Measurements from ENCODE around the gene NCAM2.

NCAM2 gene

GRCh38 chr21:20997636-20998455 is at the start of gene NCAM2:
Gene NCAM2, plus strand, starts transcription at chr21:20998409.
- Histone ChIP-seq H3K9me3 (ENCODE audit: control insufficient read depth, low read depth, low read length) (no peaks in the 10 kb centered on the region), H3K4me3 (ENCODE audit: low read length) (peak within 1 kb of the TSS; percentile 83), H3K4me1 (ENCODE audit: control insufficient read depth, low read depth, low read length) (peaks cover 6% of the 10 kb centered on the region), H3K27me3 (ENCODE audit: control insufficient read depth, insufficient read depth, low read length) (peaks cover 32% of the 10 kb centered on the region), H3K27ac (ENCODE audit: low read length) (no peak within 1 kb of the TSS), H3K9ac (ENCODE audit: low read length) (peak within 1 kb of the TSS; percentile 34), H3K36me3 (ENCODE audit: control insufficient read depth, low read depth, low read length) (no peaks in the 10 kb centered on the region)

- Histone ChIP-seq H3K4me3 (ENCODE audit: low read length) (no peak overlapping the region), H3K9ac (ENCODE audit: low read length) (no peak overlapping the region), H3K27me3 (ENCODE audit: control insufficient read depth, insufficient read depth, low read length) (no peaks in the 10 kb centered on the region), H3K9me3 (ENCODE audit: control insufficient read depth, low read depth, low read length) (no peaks in the 10 kb centered on the region), H3K4me1 (ENCODE audit: control insufficient read depth, low read depth, low read length) (peaks cover 10% of the 10 kb centered on the region), H3K36me3 (ENCODE audit: control insufficient read depth, low read depth, low read length) (no peaks in the 10 kb centered on the region), H3K27ac (ENCODE audit: low read length) (no peak overlapping the region)
Measured at GRCh38 chr21:20949884-20950283, 48.3 kb upstream of the NCAM2 start.

DNA sequence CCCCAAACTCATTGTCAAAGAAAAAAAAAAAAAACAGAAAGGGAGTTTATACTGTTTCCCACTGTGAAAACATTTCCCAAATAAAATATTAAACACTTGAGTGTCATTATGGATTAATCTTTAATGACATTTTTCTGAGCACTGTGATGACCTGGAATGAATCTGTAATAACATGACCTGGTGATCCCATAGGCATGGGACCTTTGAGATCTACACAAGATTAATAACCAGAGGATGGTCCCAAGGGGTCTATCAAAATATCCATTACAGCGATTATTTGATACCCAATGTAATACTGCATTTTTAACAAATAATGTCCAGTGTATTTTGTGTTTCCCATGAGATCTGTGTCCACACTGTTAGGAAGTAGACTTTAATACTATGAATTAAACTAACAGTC is 32.4 kb upstream of the NCAM2 start:
- Histone ChIP-seq H3K27ac (ENCODE audit: low read length) (no peak overlapping the region), H3K9ac (ENCODE audit: low read length) (no peak overlapping the region), H3K4me3 (ENCODE audit: low read length) (no peak overlapping the region), H3K9me3 (ENCODE audit: control insufficient read depth, low read depth, low read length) (no peaks in the 10 kb centered on the region), H3K36me3 (ENCODE audit: control insufficient read depth, low read depth, low read length) (no peaks in the 10 kb centered on the region), H3K27me3 (ENCODE audit: control insufficient read depth, insufficient read depth, low read length) (no peaks in the 10 kb centered on the region), H3K4me1 (ENCODE audit: control insufficient read depth, low read depth, low read length) (no peaks in the 10 kb centered on the region)

DNA sequence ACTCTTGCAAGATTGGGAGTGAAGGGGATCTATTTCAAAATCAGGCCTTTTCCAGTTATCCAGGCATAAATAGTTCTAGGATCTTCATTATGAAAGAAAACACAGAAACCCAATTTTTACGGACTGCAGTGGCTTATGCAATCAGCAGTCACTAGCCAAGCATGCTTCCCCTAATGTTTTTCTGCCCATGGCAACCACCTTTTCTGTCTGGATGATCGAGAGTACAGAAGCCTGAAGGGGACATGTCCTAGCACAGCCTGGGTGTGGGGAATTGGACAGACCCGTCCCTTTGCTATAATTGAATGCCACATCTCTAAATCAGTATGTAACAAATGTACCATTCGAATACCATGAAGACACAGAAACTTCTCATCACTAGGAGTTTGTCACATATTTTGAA is 29.8 kb upstream of the NCAM2 start:
- no peaks in the 10 kb centered on the region for H3K36me3 ChIP-seq (ENCODE audit: control insufficient read depth, low read depth, low read length)
- H3K9ac ChIP-seq (ENCODE audit: low read length), result no peak overlapping the region
- no peak overlapping the region for H3K27ac ChIP-seq (ENCODE audit: low read length)
- H3K4me3 ChIP-seq (ENCODE audit: low read length), result no peak overlapping the region
- no peaks in the 10 kb centered on the region for H3K9me3 ChIP-seq (ENCODE audit: control insufficient read depth, low read depth, low read length)
- no peaks in the 10 kb centered on the region for H3K27me3 ChIP-seq (ENCODE audit: control insufficient read depth, insufficient read depth, low read length)
- H3K4me1 ChIP-seq (ENCODE audit: control insufficient read depth, low read depth, low read length), result no peaks in the 10 kb centered on the region

DNA sequence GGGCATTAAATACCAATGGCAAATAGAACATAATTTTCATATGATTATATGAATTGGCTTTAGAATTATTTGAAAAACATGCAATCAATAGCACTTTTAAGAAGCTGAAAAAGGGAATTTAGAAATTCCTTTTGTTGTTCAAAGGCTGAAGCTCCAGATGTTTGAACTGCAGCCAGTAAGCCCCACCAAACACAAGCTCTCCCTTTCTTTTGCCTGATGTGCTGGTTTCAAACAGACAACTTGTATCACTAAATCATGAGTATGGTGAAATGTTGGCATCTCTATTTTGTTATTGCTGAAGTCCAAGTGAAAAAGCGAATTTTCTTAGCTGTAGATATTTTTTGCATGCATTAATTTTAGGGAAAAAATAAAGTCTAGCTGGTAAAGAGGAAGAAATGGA is 27.5 kb upstream of the NCAM2 start:
- no peaks in the 10 kb centered on the region for H3K4me1 ChIP-seq (ENCODE audit: control insufficient read depth, low read depth, low read length)
- no peak overlapping the region for H3K9ac ChIP-seq (ENCODE audit: low read length)
- H3K36me3 ChIP-seq (ENCODE audit: control insufficient read depth, low read depth, low read length), result no peaks in the 10 kb centered on the region
- H3K27ac ChIP-seq (ENCODE audit: low read length), result no peak overlapping the region
- no peaks in the 10 kb centered on the region for H3K27me3 ChIP-seq (ENCODE audit: control insufficient read depth, insufficient read depth, low read length)
- H3K4me3 ChIP-seq (ENCODE audit: low read length), result no peak overlapping the region
- no peaks in the 10 kb centered on the region for H3K9me3 ChIP-seq (ENCODE audit: control insufficient read depth, low read depth, low read length)

DNA sequence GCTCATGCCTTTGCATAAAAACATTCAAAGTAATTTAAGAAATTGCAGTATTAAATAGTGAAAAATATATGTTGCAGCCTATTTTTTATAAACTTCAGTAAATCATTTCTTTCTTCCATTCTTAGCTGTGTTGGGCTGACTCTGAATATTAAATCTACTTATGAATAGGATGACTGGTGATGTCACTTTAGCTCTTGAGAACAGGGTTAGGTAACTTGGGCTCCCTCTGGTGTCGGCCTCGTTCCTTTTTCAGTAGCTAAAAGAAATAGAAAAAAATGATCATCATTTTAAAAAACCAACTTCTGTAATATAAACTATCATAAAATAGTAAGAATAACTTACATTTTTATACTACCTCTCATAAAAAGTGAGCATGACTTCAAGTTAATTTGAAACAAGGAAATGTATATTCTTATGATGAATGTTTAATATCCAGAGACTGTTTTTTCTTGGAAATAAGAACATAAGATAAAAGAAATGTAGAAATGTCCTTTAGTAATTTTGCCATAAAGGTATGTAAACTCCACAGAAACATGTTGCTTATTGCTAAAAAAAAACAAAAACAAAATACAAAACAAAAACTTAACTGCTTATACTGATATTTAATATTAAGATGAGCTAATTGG is 26.8 kb upstream of the NCAM2 start:
- Histone ChIP-seq H3K27ac (ENCODE audit: low read length) (no peak overlapping the region), H3K4me3 (ENCODE audit: low read length) (no peak overlapping the region), H3K9me3 (ENCODE audit: control insufficient read depth, low read depth, low read length) (no peaks in the 10 kb centered on the region), H3K9ac (ENCODE audit: low read length) (no peak overlapping the region), H3K4me1 (ENCODE audit: control insufficient read depth, low read depth, low read length) (no peaks in the 10 kb centered on the region), H3K27me3 (ENCODE audit: control insufficient read depth, insufficient read depth, low read length) (no peaks in the 10 kb centered on the region), H3K36me3 (ENCODE audit: control insufficient read depth, low read depth, low read length) (no peaks in the 10 kb centered on the region)

DNA sequence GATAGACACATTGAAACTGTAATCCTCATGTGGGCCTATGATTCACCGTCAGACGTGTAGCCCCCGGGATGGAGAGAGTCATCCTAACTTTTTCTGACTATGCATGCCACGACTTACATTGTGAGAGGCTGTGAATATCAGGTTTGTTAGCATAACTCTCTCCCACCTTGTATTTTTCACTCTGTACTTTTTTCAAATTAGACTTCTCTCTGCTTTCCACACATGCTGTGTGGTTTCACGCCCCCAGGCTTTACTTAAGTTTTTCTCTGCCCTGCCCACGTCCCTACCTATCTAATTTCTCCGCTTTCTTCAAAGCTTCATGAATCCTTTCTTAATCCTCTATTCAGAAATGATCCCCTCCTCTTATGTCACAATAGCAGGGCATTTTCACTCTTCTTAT is 3.4 kb upstream of the NCAM2 start:
- Histone ChIP-seq H3K9me3 (ENCODE audit: control insufficient read depth, low read depth, low read length) (no peaks in the 10 kb centered on the region), H3K27me3 (ENCODE audit: control insufficient read depth, insufficient read depth, low read length) (peaks cover 32% of the 10 kb centered on the region), H3K4me3 (ENCODE audit: low read length) (no peak overlapping the region), H3K36me3 (ENCODE audit: control insufficient read depth, low read depth, low read length) (no peaks in the 10 kb centered on the region), H3K9ac (ENCODE audit: low read length) (no peak overlapping the region), H3K4me1 (ENCODE audit: control insufficient read depth, low read depth, low read length) (peaks cover 6% of the 10 kb centered on the region), H3K27ac (ENCODE audit: low read length) (no peak overlapping the region)

- H3K4me3 ChIP-seq (ENCODE audit: low read length), result peak overlapping the region; percentile 67
Measured at GRCh38 chr21:20996421-20997310, 1.5 kb upstream of the NCAM2 start.

GRCh38 chr21:20997311-20997635 is 936 bp upstream of the NCAM2 start:
- Histone ChIP-seq H3K9ac (ENCODE audit: low read length) (no peak overlapping the region), H3K27ac (ENCODE audit: low read length) (no peak overlapping the region), H3K27me3 (ENCODE audit: control insufficient read depth, insufficient read depth, low read length) (peaks cover 32% of the 10 kb centered on the region), H3K4me1 (ENCODE audit: control insufficient read depth, low read depth, low read length) (peaks cover 6% of the 10 kb centered on the region), H3K36me3 (ENCODE audit: control insufficient read depth, low read depth, low read length) (no peaks in the 10 kb centered on the region), H3K9me3 (ENCODE audit: control insufficient read depth, low read depth, low read length) (no peaks in the 10 kb centered on the region), H3K4me3 (ENCODE audit: low read length) (peak overlapping the region; percentile 67)

More at GRCh38 chr21:20996421-20997310, 1.5 kb upstream of the NCAM2 start:
- H3K4me1 ChIP-seq (ENCODE audit: control insufficient read depth, low read depth, low read length), result peaks cover 6% of the 10 kb centered on the region
- H3K9ac ChIP-seq (ENCODE audit: low read length), result no peak overlapping the region
- H3K27me3 ChIP-seq (ENCODE audit: control insufficient read depth, insufficient read depth, low read length), result peaks cover 32% of the 10 kb centered on the region
- H3K9me3 ChIP-seq (ENCODE audit: control insufficient read depth, low read depth, low read length), result no peaks in the 10 kb centered on the region
- no peaks in the 10 kb centered on the region for H3K36me3 ChIP-seq (ENCODE audit: control insufficient read depth, low read depth, low read length)
- no peak overlapping the region for H3K27ac ChIP-seq (ENCODE audit: low read length)

DNA sequence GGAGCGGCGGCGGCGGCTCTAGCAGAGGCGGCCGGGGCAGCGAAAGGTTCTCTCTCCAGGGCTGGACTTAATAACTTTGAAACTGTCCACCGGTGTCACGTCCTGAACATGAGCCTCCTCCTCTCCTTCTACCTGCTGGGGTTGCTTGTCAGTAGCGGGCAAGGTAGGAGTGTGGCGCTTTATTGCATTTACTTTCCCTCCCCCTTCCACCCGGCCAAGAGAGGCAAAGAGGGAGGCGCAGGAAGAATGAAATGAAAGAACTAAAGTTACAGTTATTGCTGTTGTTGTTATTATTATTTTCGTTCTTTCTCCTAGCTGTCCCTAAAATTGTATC is 214 bp downstream of the NCAM2 start:
- H3K36me3 ChIP-seq (ENCODE audit: control insufficient read depth, low read depth, low read length), result no peaks in the 10 kb centered on the region
- peaks cover 32% of the 10 kb centered on the region for H3K27me3 ChIP-seq (ENCODE audit: control insufficient read depth, insufficient read depth, low read length)
- H3K27ac ChIP-seq (ENCODE audit: low read length), result no peak overlapping the region
- H3K4me1 ChIP-seq (ENCODE audit: control insufficient read depth, low read depth, low read length), result peaks cover 6% of the 10 kb centered on the region
- peak overlapping the region; percentile 34 for H3K9ac ChIP-seq (ENCODE audit: low read length)
- H3K4me3 ChIP-seq (ENCODE audit: low read length), result peak overlapping the region; percentile 83
- H3K9me3 ChIP-seq (ENCODE audit: control insufficient read depth, low read depth, low read length), result no peaks in the 10 kb centered on the region

DNA sequence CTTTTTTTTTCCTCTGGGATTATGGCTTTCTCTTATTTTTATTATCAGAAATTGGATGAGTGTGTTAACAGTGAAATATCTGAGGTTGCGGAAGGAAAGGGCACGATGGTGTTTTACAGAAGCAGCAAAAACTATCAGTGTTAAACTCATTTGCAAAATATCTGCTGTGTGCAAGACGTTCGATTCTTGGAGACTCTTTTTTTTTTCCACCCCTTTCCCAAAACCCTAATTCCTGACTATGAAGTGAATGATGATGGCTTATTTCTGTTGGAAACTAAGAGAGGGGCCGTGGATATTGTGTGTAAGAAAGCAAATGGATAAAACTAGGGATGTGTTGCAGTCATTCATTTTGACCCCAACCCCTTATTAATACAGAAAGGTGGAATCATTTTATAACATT is 677 bp downstream of the NCAM2 start:
- Histone ChIP-seq H3K27ac (ENCODE audit: low read length) (no peak overlapping the region), H3K9ac (ENCODE audit: low read length) (peak overlapping the region; percentile 34), H3K4me3 (ENCODE audit: low read length) (peak overlapping the region; percentile 83), H3K4me1 (ENCODE audit: control insufficient read depth, low read depth, low read length) (peaks cover 6% of the 10 kb centered on the region), H3K27me3 (ENCODE audit: control insufficient read depth, insufficient read depth, low read length) (peaks cover 32% of the 10 kb centered on the region), H3K36me3 (ENCODE audit: control insufficient read depth, low read depth, low read length) (no peaks in the 10 kb centered on the region), H3K9me3 (ENCODE audit: control insufficient read depth, low read depth, low read length) (no peaks in the 10 kb centered on the region)
